ENCODE results near the gene MRPL17. TPM values are rescaled to one million over a fixed set of nuclear protein-coding genes. Genes with fewer than 3 reads are reported as not detected.

The MRPL17 gene
- total RNA-seq, 1 experiment from 2014 or later: 75.0 TPM

- BruUV-seq (replicated peaks): no TSS peak
- H3K36me3 ChIP-seq (ENCODE audit: control insufficient read depth in 1 of 2, insufficient read depth in 2 of 2, low read length in 2 of 2): no peaks in the 10 kb centered on the region
- peaks cover 30% of the 10 kb centered on the region; the same call in 1 of the 2 replicates for H3K27me3 ChIP-seq (ENCODE audit: insufficient read depth, low read length)
- H3K4me3 ChIP-seq (replicated peaks in 1 of 2; ENCODE audit: low read depth in 1 of 2, low read length in 2 of 2): no peak overlapping the region
- H3K4me1 ChIP-seq (ENCODE audit: control insufficient read depth in 1 of 2, insufficient read depth in 2 of 2, low read length in 2 of 2): peaks cover 0 to 7% of the 10 kb centered on the region in 2 experiments; a peak in 2 of 4 replicates
- H3K4me2 ChIP-seq (ENCODE audit: low read length): no peak overlapping the region
- ChIA-PET RAD21 (ENCODE audit: low non-redundant PET in 1 of 2, low total read pairs in 2 of 2, uncharacterized antibody in 2 of 2, unreplicated experiment in 2 of 2) (no interaction called here), CTCF (no interaction called here), POLR2A (no interaction called here)
- H3K27ac ChIP-seq (ENCODE audit: low read depth, low read length): no peak overlapping the region
- H3K9me3 ChIP-seq (ENCODE audit: control insufficient read depth in 1 of 2, insufficient read depth in 1 of 2, low read depth in 1 of 2, low read length in 2 of 2): no peaks in the 10 kb centered on the region
- ATAC-seq (no peak), DNase-seq (ENCODE audit: low read depth, low spot score) (no peak)
- no peaks in the 10 kb centered on the region for H3K9me2 ChIP-seq (ENCODE audit: insufficient read depth)
- no peaks in the 10 kb centered on the region for H4K20me1 ChIP-seq (ENCODE audit: insufficient read depth)
- intact Hi-C loops (cut with micrococcal nuclease): no loop called here
- H2AFZ ChIP-seq (ENCODE audit: low read depth, low read length, poor library complexity, severe bottlenecking): no peak overlapping the region
- no peaks in the 10 kb centered on the region for H3K79me2 ChIP-seq (ENCODE audit: insufficient read depth, low read length)
- TF ChIP-seq EZH2 (IDR thresholded peaks at IDR 0.05) (no peak), CEBPB (IDR thresholded peaks at IDR 0.05; ENCODE audit: low read depth) (no peak)
- H3K9ac ChIP-seq (ENCODE audit: low read length): no peak overlapping the region
These were observed 36.6 kb downstream of the MRPL17 start for GRCh38 chr11:6646576-6646917.

- Histone ChIP-seq H3K4me1 (ENCODE audit: control insufficient read depth in 1 of 2, insufficient read depth in 2 of 2, low read length in 2 of 2) (peaks cover 0 to 5% of the 10 kb centered on the region in 2 experiments; a peak in 2 of 4 replicates), H4K20me1 (ENCODE audit: insufficient read depth) (no peaks in the 10 kb centered on the region), H3K4me2 (ENCODE audit: low read length) (no peak overlapping the region), H3K9me2 (ENCODE audit: insufficient read depth) (no peaks in the 10 kb centered on the region), H2AFZ (ENCODE audit: low read depth, low read length, poor library complexity, severe bottlenecking) (no peak overlapping the region), H3K4me3 (replicated peaks in 1 of 2; ENCODE audit: low read depth in 1 of 2, low read length in 2 of 2) (no peak overlapping the region), H3K36me3 (ENCODE audit: control insufficient read depth in 1 of 2, insufficient read depth in 2 of 2, low read length in 2 of 2) (no peaks in the 10 kb centered on the region), H3K79me2 (ENCODE audit: insufficient read depth, low read length) (no peaks in the 10 kb centered on the region), H3K27me3 (ENCODE audit: insufficient read depth, low read length) (peaks cover 26% of the 10 kb centered on the region; the same call in 1 of the 2 replicates), H3K27ac (ENCODE audit: low read depth, low read length) (no peak overlapping the region), H3K9me3 (ENCODE audit: control insufficient read depth in 1 of 2, insufficient read depth in 1 of 2, low read depth in 1 of 2, low read length in 2 of 2) (no peaks in the 10 kb centered on the region), H3K9ac (ENCODE audit: low read length) (no peak overlapping the region)
- no peak for DNase-seq (ENCODE audit: low read depth, low spot score)
- CTCF ChIA-PET: no interaction called here
- RAD21 ChIA-PET (ENCODE audit: low non-redundant PET in 1 of 2, low total read pairs in 2 of 2, uncharacterized antibody in 2 of 2, unreplicated experiment in 2 of 2): no interaction called here
- TF ChIP-seq ZBTB33 (IDR thresholded peaks at IDR 0.05; ENCODE audit: extremely low read depth, insufficient replicate concordance, low read length) (no peak), ELF1 (IDR thresholded peaks at IDR 0.05; ENCODE audit: borderline replicate concordance, low read depth) (no peak), ZNF274 (IDR thresholded peaks at IDR 0.05; ENCODE audit: low read depth, low read length) (no peak)
- no TSS peak for BruUV-seq (replicated peaks)
- no peak for ATAC-seq
- intact Hi-C loops (cut with micrococcal nuclease): no loop called here
- POLR2A ChIA-PET: no interaction called here
These were observed 37.1 kb downstream of the MRPL17 start for GRCh38 chr11:6646071-6646470.
